DOHH2 (cell line): ENCODE data around the gene NCR2.

ENCODE experiments used
- H3F3A ChIP-seq: fragments of 200-600 bp; sonication (generic), shearing (Covaris generic); 2 replicates; pipeline ENCODE4 v1.6.0; 2016; ENCODE audit warnings: antibody characterized with exemption, mild to moderate bottlenecking; ENCODE audit not compliant: control insufficient read depth, insufficient read depth
- H3K27ac ChIP-seq: fragments of 200-600 bp; sonication (generic); 2 replicates; pipeline ENCODE4 v1.5.1; 2014; ENCODE audit warnings: low read depth, mild to moderate bottlenecking, low read length, moderate library complexity
- H3K27me3 ChIP-seq: fragments of 200-600 bp; sonication (generic); 2 replicates; pipeline ENCODE4 v1.6.1; 2014; ENCODE audit warnings: mild to moderate bottlenecking, low read length, mixed read lengths; ENCODE audit not compliant: control insufficient read depth
- H3K36me3 ChIP-seq: fragments of 200-600 bp; sonication (generic); 2 replicates; pipeline ENCODE4 v1.6.1; 2014; ENCODE audit warnings: mild to moderate bottlenecking, low read length, moderate library complexity, mixed read lengths; ENCODE audit not compliant: control insufficient read depth
- H3K4me1 ChIP-seq: fragments of 200-600 bp; sonication (generic); 2 replicates; pipeline ENCODE4 v1.6.1; 2014; ENCODE audit warnings: mild to moderate bottlenecking, low read length, mixed read lengths; ENCODE audit not compliant: control insufficient read depth
- H3K4me2 ChIP-seq: fragments of 200-600 bp; sonication (generic); 2 replicates; pipeline ENCODE4 v1.6.0; 2014; ENCODE audit warnings: mild to moderate bottlenecking, low read length, moderate library complexity
- H3K4me3 ChIP-seq: fragments of 200-600 bp; sonication (generic); 2 replicates; pipeline ENCODE4 v1.5.1; 2014; ENCODE audit warnings: mild to moderate bottlenecking, low read length, mixed read lengths
- H3K79me2 ChIP-seq: fragments of 200-600 bp; sonication (generic); 2 replicates; pipeline ENCODE4 v1.6.1; 2014; ENCODE audit warnings: mild to moderate bottlenecking, low read length, mixed read lengths; ENCODE audit not compliant: control insufficient read depth
- H3K9me2 ChIP-seq: fragments of 200-600 bp; sonication (generic); replicated peaks from 2 replicates; pipeline ENCODE4 v1.6.1; 2014; ENCODE audit warnings: mild to moderate bottlenecking, low read length, mixed read lengths; ENCODE audit not compliant: control insufficient read depth
- H3K9me3 ChIP-seq: fragments of 200-600 bp; sonication (generic); 2 replicates; pipeline ENCODE4 v1.6.1; 2014; ENCODE audit warnings: antibody characterized with exemption, low read length, mixed read lengths; ENCODE audit not compliant: control insufficient read depth, insufficient read depth
- H4K20me1 ChIP-seq: fragments of 200-600 bp; sonication (generic); 2 replicates; pipeline ENCODE4 v1.6.0; 2014; ENCODE audit warnings: low read depth, mild to moderate bottlenecking, antibody characterized with exemption, low read length, moderate library complexity; ENCODE audit not compliant: control insufficient read depth, insufficient read depth
- CTCF ChIP-seq: fragments of 200-600 bp; sonication (generic); IDR thresholded peaks from one replicate; pipeline ENCODE4 v1.5.1; 2014; ENCODE audit warnings: antibody characterized with exemption, mild to moderate bottlenecking, low read depth, low read length; ENCODE audit not compliant: poor library complexity, severe bottlenecking
- EZH2phosphoT487 ChIP-seq: fragments of 200-600 bp; sonication (generic); IDR thresholded peaks from 2 replicates; pipeline ENCODE4 v1.6.1; 2017; ENCODE audit warnings: borderline replicate concordance, mild to moderate bottlenecking, antibody characterized with exemption, low read length, moderate library complexity, mixed read lengths

Gene NCR2

GRCh38 chr6:41373627-41373918 is 38.2 kb downstream of the NCR2 start:
- Histone ChIP-seq H3K4me3 (no peak overlapping the region), H3K27ac (no peak overlapping the region), H3K27me3 (peaks cover 72% of the 10 kb centered on the region), H3K4me1 (no peaks in the 10 kb centered on the region), H3K79me2 (no peaks in the 10 kb centered on the region), H3F3A (no peaks in the 10 kb centered on the region), H3K9me2 (no peaks in the 10 kb centered on the region), H4K20me1 (no peaks in the 10 kb centered on the region), H3K9me3 (no peaks in the 10 kb centered on the region), H3K4me2 (no peak overlapping the region), H3K36me3 (no peaks in the 10 kb centered on the region)
- no peak for TF ChIP-seq CTCF
- TF ChIP-seq EZH2phosphoT487, result no peak

DNA sequence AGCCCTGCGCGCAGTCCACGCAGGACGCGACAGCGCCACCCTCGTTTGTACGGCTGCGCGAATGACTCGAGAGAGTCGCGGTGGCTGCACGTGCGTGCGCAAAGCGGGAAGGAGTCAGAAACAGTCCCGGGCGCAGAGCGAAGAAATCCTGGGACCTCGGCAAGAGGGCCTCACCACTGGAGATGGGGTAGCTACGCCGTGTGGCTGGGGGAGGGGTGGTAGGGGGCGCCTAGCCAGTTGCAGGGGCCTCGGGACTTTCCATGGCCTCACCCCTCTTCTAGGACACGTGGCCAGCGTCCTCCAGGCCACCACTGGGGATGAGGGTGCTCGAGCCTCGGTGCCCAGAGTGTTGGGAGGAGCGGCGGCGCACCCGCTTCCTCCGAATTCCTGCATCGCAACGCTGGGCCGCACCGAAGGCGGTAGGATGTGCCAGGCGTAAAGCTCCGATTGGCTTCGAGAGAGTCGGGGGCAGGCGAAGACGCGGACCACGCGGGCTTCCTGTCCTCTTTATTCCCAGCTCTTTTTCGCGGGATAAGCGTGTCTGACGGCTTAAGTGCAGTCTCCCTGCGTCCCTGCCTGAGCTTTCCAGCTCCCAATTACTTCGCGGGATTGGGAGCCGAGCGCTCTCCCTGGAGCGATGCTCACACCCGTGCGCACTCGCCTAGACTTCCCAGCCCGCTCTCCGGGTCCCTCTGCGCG is 38.7 kb downstream of the NCR2 start:
- TF ChIP-seq EZH2phosphoT487 (no peak), CTCF (no peak)
- H3K79me2 ChIP-seq, result no peaks in the 10 kb centered on the region
- H3K36me3 ChIP-seq, result no peaks in the 10 kb centered on the region
- no peaks in the 10 kb centered on the region for H3K9me3 ChIP-seq
- H4K20me1 ChIP-seq, result no peaks in the 10 kb centered on the region
- H3F3A ChIP-seq, result no peaks in the 10 kb centered on the region
- H3K4me1 ChIP-seq, result no peaks in the 10 kb centered on the region
- peaks cover 73% of the 10 kb centered on the region for H3K27me3 ChIP-seq
- H3K4me2 ChIP-seq, result no peak overlapping the region
- no peaks in the 10 kb centered on the region for H3K9me2 ChIP-seq
- H3K4me3 ChIP-seq, result no peak overlapping the region
- no peak overlapping the region for H3K27ac ChIP-seq

GRCh38 chr6:41374618-41375590 is 39.5 kb downstream of the NCR2 start:
- Histone ChIP-seq H3K27ac (no peak overlapping the region), H3K4me3 (no peak overlapping the region), H3K4me2 (no peak overlapping the region), H3K79me2 (no peaks in the 10 kb centered on the region), H3K9me2 (no peaks in the 10 kb centered on the region), H4K20me1 (no peaks in the 10 kb centered on the region), H3K27me3 (peaks cover 76% of the 10 kb centered on the region), H3K36me3 (no peaks in the 10 kb centered on the region), H3K4me1 (no peaks in the 10 kb centered on the region), H3K9me3 (no peaks in the 10 kb centered on the region), H3F3A (no peaks in the 10 kb centered on the region)
- TF ChIP-seq CTCF (no peak), EZH2phosphoT487 (no peak)
